Lower leg skin (tissue), 4 donors: Measurements from ENCODE around the gene PILRA. TPM values are rescaled to one million over a fixed set of nuclear protein-coding genes. Genes with fewer than 3 reads are reported as not detected.

Experiments used
- DNase-seq, 2 donors: peaks; one replicate each; pipeline ENCODE4 v3.0.0-alpha.2; 2019; ENCODE audit warnings: low spot score in 2 of 2
- H3K4me3 ChIP-seq: fragments of 200-600 bp; sonication (generic); 2 replicates; pipeline ENCODE4 v1.5.1; 2017; ENCODE audit warnings: mild to moderate bottlenecking, low read depth; ENCODE audit not compliant: poor library complexity, severe bottlenecking
- POLR2A ChIP-seq, 2 donors: fragments of 450-650 bp; IDR thresholded peaks; one replicate each; pipeline ENCODE4 v1.6.1; 2016 to 2017; ENCODE audit warnings: antibody characterized with exemption in 2 of 2, mild to moderate bottlenecking in 1 of 2, moderate library complexity in 1 of 2
- WGBS, 2 donors: methylation state at CpG; one replicate each; pipeline ENCODE4 v1.1.5; 2018; 5-methylcytosine and 5-hydroxymethylcytosine counted together
- intact Hi-C: fragments of 100-400 bp; cut with DNase I; formaldehyde crosslinking; loops from one replicate; pipeline ENCODE4 v1.15.0; 2023; ENCODE audit warnings: low total_unique reads
- total RNA-seq, 4 donors: library from RNA; depleted of rRNA; stranded (reverse); fragments of >200 nt; gene quantifications; one replicate each; pipeline ENCODE4 v1.1.0, GENCODE V29; 2016
- TF ChIP-seq, protein P1 (sequence below), 3 donors: fragments of 450-650 bp; IDR thresholded peaks; one replicate each; pipeline ENCODE4 v1.5.1; 2016; ENCODE audit warnings: antibody characterized with exemption in 3 of 3, mild to moderate bottlenecking in 3 of 3, moderate library complexity in 2 of 3

PILRA gene
- total RNA-seq, 4 donors from 2014 or later = 2.2 to 4.6 (median 3.4) TPM

DNA sequence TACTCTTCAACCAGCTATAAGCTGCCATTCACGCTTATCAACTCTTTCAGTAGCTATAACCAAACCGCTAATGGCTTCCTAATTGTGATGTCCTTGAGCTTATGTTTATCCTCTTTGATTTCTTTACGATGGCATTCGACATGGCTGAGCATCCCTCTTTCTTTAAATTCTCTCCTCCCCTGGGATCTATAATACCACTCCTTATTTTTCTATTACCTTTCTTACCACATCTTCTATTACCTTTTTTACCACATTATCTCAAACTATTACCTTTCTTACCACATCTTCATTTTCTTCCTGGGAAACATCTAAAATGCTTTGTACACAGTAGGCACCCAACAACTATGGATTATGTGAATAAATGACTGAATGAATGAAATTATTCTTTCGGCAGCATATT, 42.2 kb downstream of the PILRA start:
- TF ChIP-seq POLR2A (IDR thresholded peaks at IDR 0.05) = no peak
- TF ChIP-seq, protein P1, sequence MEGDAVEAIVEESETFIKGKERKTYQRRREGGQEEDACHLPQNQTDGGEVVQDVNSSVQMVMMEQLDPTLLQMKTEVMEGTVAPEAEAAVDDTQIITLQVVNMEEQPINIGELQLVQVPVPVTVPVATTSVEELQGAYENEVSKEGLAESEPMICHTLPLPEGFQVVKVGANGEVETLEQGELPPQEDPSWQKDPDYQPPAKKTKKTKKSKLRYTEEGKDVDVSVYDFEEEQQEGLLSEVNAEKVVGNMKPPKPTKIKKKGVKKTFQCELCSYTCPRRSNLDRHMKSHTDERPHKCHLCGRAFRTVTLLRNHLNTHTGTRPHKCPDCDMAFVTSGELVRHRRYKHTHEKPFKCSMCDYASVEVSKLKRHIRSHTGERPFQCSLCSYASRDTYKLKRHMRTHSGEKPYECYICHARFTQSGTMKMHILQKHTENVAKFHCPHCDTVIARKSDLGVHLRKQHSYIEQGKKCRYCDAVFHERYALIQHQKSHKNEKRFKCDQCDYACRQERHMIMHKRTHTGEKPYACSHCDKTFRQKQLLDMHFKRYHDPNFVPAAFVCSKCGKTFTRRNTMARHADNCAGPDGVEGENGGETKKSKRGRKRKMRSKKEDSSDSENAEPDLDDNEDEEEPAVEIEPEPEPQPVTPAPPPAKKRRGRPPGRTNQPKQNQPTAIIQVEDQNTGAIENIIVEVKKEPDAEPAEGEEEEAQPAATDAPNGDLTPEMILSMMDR (IDR thresholded peaks at IDR 0.05) = no peak
- H3K4me3 ChIP-seq = no peak overlapping the region
- 94 to 95% methylated on average over 5 of the region's 5 CpGs for WGBS, 2 donors
- intact Hi-C loops = no loop called here
- DNase-seq = no peak

DNA sequence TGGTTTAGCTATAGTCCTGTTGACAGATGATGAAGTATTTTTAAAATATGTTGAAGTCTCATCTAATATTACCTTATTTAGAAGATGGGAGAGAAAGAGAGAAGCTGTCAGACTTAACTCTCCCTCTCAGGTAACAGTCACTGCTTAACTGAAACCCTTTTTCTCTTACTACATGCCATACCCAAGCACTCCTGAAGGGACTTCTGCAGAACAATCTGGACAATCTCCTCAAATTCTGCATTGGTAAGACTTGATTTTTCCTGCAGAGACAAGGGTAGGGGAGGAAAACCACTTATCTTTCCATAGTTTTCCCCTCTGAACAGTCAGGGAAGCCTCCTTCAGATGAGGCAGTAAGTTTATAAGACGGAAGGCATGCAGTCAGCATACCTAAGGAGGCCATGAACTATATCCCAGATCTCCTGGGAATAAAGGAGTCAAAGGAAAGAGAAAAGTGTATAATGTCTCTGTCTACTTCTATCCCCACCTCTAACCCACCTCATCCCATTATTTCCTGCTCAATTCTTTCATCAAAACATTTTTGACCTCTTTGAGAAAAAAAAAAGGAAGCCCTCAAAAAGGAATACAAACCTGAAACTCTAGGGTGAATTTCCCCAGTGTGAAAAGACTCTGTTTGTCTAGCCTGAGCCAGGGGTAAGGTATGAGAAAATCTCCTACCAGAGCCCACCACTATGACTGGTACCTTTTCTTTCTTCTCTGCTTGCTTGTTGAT, 45.8 kb downstream of the PILRA start:
- TF ChIP-seq, protein P1 (IDR thresholded peaks at IDR 0.05) = no peak
- no peak for TF ChIP-seq POLR2A (IDR thresholded peaks at IDR 0.05)
- 96 to 97% methylated on average over 1 of the region's 1 CpG for WGBS, 2 donors
- no peak for DNase-seq
- no peak overlapping the region for H3K4me3 ChIP-seq
- intact Hi-C loops = no loop called here

DNA sequence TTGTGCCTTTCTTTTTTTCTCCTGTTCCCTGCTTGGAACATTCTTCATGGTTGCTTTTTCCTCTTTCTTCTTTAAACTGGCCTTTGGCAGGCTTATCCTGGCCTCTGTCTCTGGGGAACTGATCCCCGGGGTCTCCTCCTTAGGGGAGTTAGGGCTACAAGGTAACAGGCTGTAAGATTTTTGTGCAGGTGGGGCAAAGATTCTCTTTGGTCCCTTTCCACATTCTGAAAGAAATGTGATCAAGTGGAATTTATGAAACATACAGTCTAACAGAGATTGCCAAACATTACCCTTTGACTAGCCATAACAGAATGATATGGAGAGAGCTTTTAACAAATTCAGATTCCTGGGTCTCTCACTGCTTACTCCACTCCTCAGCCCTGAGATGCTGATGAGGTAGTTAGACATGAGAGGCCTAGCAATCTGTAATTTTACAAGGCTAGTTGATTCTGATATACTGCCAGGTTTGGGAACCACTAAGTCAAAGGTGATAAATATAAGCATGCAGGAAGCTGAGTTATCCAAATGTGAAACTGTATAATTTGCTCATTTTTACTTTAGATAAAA, 46.5 kb downstream of the PILRA start:
- WGBS, 2 donors = 81 to 89% methylated on average over 1 of the region's 1 CpG

DNA sequence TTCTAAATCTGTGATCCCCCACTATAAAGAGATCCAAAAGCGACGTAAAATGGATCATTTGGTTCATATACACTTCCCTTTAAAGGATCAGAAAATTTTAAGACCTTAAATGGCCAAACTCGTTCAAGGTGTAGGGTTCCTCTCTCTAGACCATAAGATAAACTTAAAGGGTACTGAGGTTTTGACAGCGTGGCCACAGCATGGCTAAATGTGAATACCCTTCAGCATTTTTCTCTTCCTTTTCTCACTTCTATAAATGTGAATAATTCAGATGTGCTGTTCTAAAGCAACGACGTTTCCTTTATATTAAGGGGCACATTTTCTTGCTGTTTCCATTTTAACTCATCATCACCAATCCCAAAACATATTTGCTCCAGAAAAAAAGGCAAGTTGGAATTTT, 50.0 kb downstream of the PILRA start:
- H3K4me3 ChIP-seq = no peak overlapping the region
- WGBS, 2 donors = 89% methylated on average over 6 of the region's 6 CpGs
- intact Hi-C loops = no loop called here
- DNase-seq = no peak
- TF ChIP-seq, protein P1 (IDR thresholded peaks at IDR 0.05) = no peak
- no peak for TF ChIP-seq POLR2A (IDR thresholded peaks at IDR 0.05)

More for the DNA sequence above, 46.5 kb downstream of the PILRA start:
- no peak for DNase-seq
- TF ChIP-seq POLR2A (IDR thresholded peaks at IDR 0.05) = no peak
- TF ChIP-seq, protein P1 (IDR thresholded peaks at IDR 0.05) = no peak
- intact Hi-C loops = no loop called here
- no peak overlapping the region for H3K4me3 ChIP-seq

DNA sequence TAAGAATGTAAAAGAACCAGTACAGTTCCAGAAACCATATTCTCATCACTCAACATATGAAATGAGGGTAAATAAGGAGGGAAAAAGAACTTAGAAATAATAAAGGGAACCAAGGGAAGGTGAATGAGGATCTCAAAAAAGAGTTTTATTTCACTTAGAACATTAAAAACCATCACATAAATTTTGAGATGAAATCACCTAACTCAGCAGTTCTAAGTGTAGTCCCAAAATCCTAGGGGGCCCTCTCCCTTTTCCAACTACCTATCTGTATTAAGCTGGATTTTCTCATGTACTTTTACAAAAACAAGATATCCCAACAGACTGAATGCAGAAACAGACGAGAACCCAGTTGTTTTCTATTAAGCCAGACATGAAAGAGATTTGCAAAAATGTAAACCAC, 52.1 kb downstream of the PILRA start:
- no peak for DNase-seq
- intact Hi-C loops = no loop called here
- no peak overlapping the region for H3K4me3 ChIP-seq
- WGBS, 2 donors = 63 to 75% methylated on average over 1 of the region's 1 CpG
- TF ChIP-seq, protein P1 (IDR thresholded peaks at IDR 0.05) = no peak
- TF ChIP-seq POLR2A (IDR thresholded peaks at IDR 0.05) = no peak
